Heart right ventricle (tissue), 16 donors: Measurements from ENCODE around the gene BRF1. TPM values are rescaled to one million over a fixed set of nuclear protein-coding genes. Genes with fewer than 3 reads are reported as not detected.

Source experiments
- ATAC-seq, 8 donors: fragments of 200-7000 bp; cut with Tn5 transposase; one replicate each; pipeline ENCODE4 v1.9.1; 2020; ENCODE audit warnings: mild to moderate bottlenecking in 8 of 8, moderate library complexity in 8 of 8, moderate number of reproducible peaks in 1 of 8
- DNase-seq, 2 donors: peaks; one replicate each; pipeline ENCODE4 v3.0.0-alpha.2; 2020
- H3K27ac ChIP-seq, 10 donors: fragments of 200-600 bp; sonication (generic) in 2 of 10; one replicate each; pipeline versions ENCODE4 v1.5.0 to v1.8.0; 2020 to 2022; ENCODE audit warnings: mild to moderate bottlenecking in 3 of 10
- H3K27me3 ChIP-seq, 7 donors: fragments of 200-600 bp; one replicate each; pipeline ENCODE4 v1.8.0; 2021 to 2022; ENCODE audit warnings: mild to moderate bottlenecking in 2 of 7
- H3K36me3 ChIP-seq, 9 donors: fragments of 200-600 bp; sonication (generic) in 1 of 9; one replicate each; pipeline versions ENCODE4 v1.5.0 to v1.8.0; 2020 to 2022; ENCODE audit warnings: mild to moderate bottlenecking in 2 of 9
- H3K4me1 ChIP-seq, 9 donors: fragments of 200-600 bp; sonication (generic) in 1 of 9; one replicate each; pipeline versions ENCODE4 v1.5.0 to v1.8.0; 2020 to 2022; ENCODE audit warnings: mild to moderate bottlenecking in 4 of 9
- H3K4me3 ChIP-seq, 10 donors: fragments of 200-600 bp; sonication (generic) in 2 of 10; one replicate each; pipeline versions ENCODE4 v1.5.0 to v1.8.0; 2020 to 2022; ENCODE audit warnings: mild to moderate bottlenecking in 7 of 10, moderate library complexity in 2 of 10
- H3K9me3 ChIP-seq, 11 donors: fragments of 200-600 bp in 10 of 11; sonication (generic) in 2 of 11; one replicate each; pipeline versions ENCODE4 v1.5.0 to v1.8.0; 2013 to 2022; ENCODE audit warnings: mild to moderate bottlenecking in 2 of 11, control low read depth in 1 of 11, moderate library complexity in 1 of 11
- WGBS, 2 donors: extraction: QIAGEN DNeasy Blood & Tissue Kit; methylation state at CpG; one replicate each; pipeline ENCODE4 v1.1.7; 2013; ENCODE audit warnings: inconsistent platforms in 1 of 2; 5-methylcytosine and 5-hydroxymethylcytosine counted together
- intact Hi-C, 10 donors: fragments of 100-400 bp; cut with DNase I; formaldehyde crosslinking; loops; one replicate each; pipeline versions ENCODE4 v1.11.1 to v1.14.2; 2022
- polyA plus RNA-seq, 2 donors: library from polyadenylated mRNA; stranded (reverse); fragments of 200-250 nt; gene quantifications; one replicate each; pipeline ENCODE4 v1.2.3, GENCODE V29; 2013
- total RNA-seq, 10 donors: library from RNA; stranded (reverse); fragmentation: NEBNext Ultra II Directional in 3 of 10; extraction: Animal tissue kit (Norgen Biotek cat#: 25700) in 3 of 10; gene quantifications; one replicate each; pipeline versions ENCODE4 v1.2.1 to v1.2.4, GENCODE V29; 2021 to 2023
- TF ChIP-seq, protein P1 (sequence below), 9 donors: fragments of 200-600 bp; sonication (generic) in 2 of 9; IDR thresholded peaks; one replicate each; pipeline versions ENCODE4 v1.5.0 to v1.8.0; 2021 to 2022; ENCODE audit warnings: antibody characterized with exemption in 9 of 9, mild to moderate bottlenecking in 5 of 9, moderate library complexity in 1 of 9
- donor health status: Arrhythmogenic right ventricular cardiomyopathy.
- donor health status: ischemic (EF 13 %, LVEDD 7.1; RV severe dilation, severe dysfunction).
- donor health status: healthy with polysubstance abuse.
- donor health status: DM: no; HTN: yes; CAD: no.
- donor health status: DM: no; HTN: no; CAD: no.
- donor health status: ischemic (EF 25% LVEDD 6.9; RV normal size, moderate dysfunction).
- donor health status: ischemic (EF 25% LVEDD 5.7; RV mildly dilated, moderate dysfunction).
- donor health status: healthy.
- donor health status: DM: yes; HTN: yes; CAD: no.
- donor health status: Ischemic cardiomyopathy.
- donor health status: ischemic (EF 35%, LVEDD 5.7; RV mildly dilated, moderate dysfunction).
- donor health status: nonischemic (EF 11% LVEDD 7.7; RV severe dilation, severe dysfunction).
- donor health status: DM: yes; HTN: yes; CAD: no.
- donor health status: PGD.
- donor health status: ischemic (EF 29% LVEDD 5.4; RV normal size, mild dysfunction).
- donor health status: nonischemic (EF 23%, LVEDD 6.1; RV moderate dilation, normal function).

Gene BRF1
- total and polyA plus RNA-seq, 12 donors, result 12.7 to 30.8 (median 16.2) TPM

DNA sequence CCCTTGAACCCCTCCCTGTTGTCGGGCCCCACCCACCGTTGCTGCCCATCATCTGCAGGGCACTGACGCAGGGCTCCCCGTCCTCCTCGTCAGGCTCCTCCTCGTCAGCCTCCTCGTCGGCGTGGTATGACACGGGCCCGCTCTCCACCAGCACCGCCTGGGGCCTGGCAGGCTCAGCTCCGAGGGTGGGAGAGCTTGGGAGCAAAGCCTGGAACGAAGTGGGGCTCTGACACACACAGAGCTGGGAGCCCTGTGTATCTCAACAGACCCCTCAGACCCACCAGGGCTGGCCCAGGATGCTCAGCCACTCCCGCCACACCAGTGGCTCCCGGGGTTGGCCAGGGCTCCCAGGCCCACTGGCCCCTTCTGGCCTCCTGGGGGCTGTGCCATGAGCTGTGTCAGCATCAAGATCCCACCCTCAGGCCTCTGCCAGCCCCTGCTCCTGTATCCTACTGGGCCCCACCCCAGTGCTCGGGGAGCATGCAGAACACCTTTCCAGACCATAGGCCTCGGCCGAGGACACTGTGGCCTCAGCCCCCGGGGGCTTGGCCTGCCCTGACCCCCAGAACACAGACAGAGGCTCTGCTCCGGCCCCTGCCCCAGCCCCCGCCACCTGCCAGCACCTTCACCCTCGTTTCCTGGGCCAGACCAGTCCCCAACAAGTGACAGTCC is 89.6 kb downstream of the BRF1 start:
- peaks cover 0 to 50% (median 7%) of the 10 kb centered on the region in 9 donors for H3K36me3 ChIP-seq
- intact Hi-C loops, result loop anchor here in 1 of 10 donors (10.0 kb wide), 1 partner anchor 54 kb away; no protein-coding TSS in a partner anchor

GRCh38 chr14:105210266-105211025 is 90.4 kb downstream of the BRF1 start:
- intact Hi-C loops, result loop anchor here in 1 of 10 donors (10.0 kb wide), 1 partner anchor 54 kb away; no protein-coding TSS in a partner anchor
- H3K27me3 ChIP-seq, result no peaks in the 10 kb centered on the region
- no peak overlapping the region for H3K27ac ChIP-seq
- TF ChIP-seq, protein P1, sequence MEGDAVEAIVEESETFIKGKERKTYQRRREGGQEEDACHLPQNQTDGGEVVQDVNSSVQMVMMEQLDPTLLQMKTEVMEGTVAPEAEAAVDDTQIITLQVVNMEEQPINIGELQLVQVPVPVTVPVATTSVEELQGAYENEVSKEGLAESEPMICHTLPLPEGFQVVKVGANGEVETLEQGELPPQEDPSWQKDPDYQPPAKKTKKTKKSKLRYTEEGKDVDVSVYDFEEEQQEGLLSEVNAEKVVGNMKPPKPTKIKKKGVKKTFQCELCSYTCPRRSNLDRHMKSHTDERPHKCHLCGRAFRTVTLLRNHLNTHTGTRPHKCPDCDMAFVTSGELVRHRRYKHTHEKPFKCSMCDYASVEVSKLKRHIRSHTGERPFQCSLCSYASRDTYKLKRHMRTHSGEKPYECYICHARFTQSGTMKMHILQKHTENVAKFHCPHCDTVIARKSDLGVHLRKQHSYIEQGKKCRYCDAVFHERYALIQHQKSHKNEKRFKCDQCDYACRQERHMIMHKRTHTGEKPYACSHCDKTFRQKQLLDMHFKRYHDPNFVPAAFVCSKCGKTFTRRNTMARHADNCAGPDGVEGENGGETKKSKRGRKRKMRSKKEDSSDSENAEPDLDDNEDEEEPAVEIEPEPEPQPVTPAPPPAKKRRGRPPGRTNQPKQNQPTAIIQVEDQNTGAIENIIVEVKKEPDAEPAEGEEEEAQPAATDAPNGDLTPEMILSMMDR (IDR thresholded peaks at IDR 0.05), result no peak
- H3K4me1 ChIP-seq, result peaks cover 8 to 22% (median 18%) of the 10 kb centered on the region in 9 donors
- DNase-seq (peak in 1 of 2 donors; percentile 9), ATAC-seq (no peak)
- 91 to 94% methylated on average over 30 of the region's 30 CpGs for WGBS, 2 donors
- no peaks in the 10 kb centered on the region for H3K9me3 ChIP-seq
- no peak overlapping the region for H3K4me3 ChIP-seq
- peaks cover 0 to 50% (median 7%) of the 10 kb centered on the region in 9 donors for H3K36me3 ChIP-seq

More for the DNA sequence above, 89.6 kb downstream of the BRF1 start:
- Histone ChIP-seq H3K4me3 (no peak overlapping the region), H3K4me1 (peaks cover 5 to 15% (median 10%) of the 10 kb centered on the region in 9 donors), H3K27me3 (no peaks in the 10 kb centered on the region), H3K27ac (no peak overlapping the region), H3K9me3 (no peaks in the 10 kb centered on the region)
- DNase-seq (peak in 1 of 2 donors; percentile 12), ATAC-seq (no peak)
- 94 to 95% methylated on average over 23 of the region's 23 CpGs for WGBS, 2 donors
- TF ChIP-seq, protein P1 (IDR thresholded peaks at IDR 0.05), result no peak

DNA sequence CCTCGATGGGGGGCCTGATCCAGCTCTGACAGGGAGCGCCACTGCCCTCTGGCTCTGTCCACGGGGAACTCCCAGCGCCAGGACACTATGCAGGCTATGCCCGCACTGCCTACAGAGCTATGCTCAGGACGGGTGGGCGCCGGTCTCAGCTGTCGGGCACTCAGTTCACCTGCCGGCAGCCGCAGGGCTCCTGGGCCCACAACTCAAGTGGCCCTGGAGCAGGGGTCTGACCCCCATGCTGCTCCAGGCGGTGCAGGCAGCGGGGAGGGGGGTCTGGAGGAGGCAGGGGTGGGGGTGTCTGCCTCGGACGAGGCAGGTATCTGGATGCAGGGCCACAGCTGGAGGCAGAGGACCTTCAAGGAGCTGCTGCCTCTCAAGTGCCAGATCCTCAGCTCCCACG is 91.2 kb downstream of the BRF1 start:
- WGBS, 2 donors, result 90 to 95% methylated on average over 15 to 16 of the region's 16 CpGs
- H3K4me1 ChIP-seq, result peaks cover 16 to 30% (median 26%) of the 10 kb centered on the region in 9 donors
- intact Hi-C loops, result loop anchor here in 2 of 10 donors (10.0 kb wide), 2 partner anchors 55 to 75 kb away; no protein-coding TSS in a partner anchor
- H3K4me3 ChIP-seq, result no peak overlapping the region
- H3K9me3 ChIP-seq, result no peaks in the 10 kb centered on the region
- DNase-seq, result peak in 1 of 2 donors; percentile 11
- no peak for ATAC-seq
- TF ChIP-seq, protein P1 (IDR thresholded peaks at IDR 0.05), result no peak
- H3K36me3 ChIP-seq, result peaks cover 0 to 50% (median 7%) of the 10 kb centered on the region in 9 donors
- H3K27me3 ChIP-seq, result no peaks in the 10 kb centered on the region
- no peak overlapping the region for H3K27ac ChIP-seq

GRCh38 chr14:105209091-105209490 is 91.7 kb downstream of the BRF1 start:
- intact Hi-C loops, result loop anchor here in 2 of 10 donors (10.0 kb wide), 1 partner anchor 76 kb away; no protein-coding TSS in a partner anchor
- Histone ChIP-seq H3K9me3 (no peaks in the 10 kb centered on the region), H3K27me3 (no peaks in the 10 kb centered on the region), H3K36me3 (peaks cover 0 to 50% (median 7%) of the 10 kb centered on the region in 9 donors), H3K4me1 (peaks cover 22 to 36% (median 30%) of the 10 kb centered on the region in 9 donors), H3K4me3 (no peak overlapping the region), H3K27ac (no peak overlapping the region)
- 93 to 96% methylated on average over 8 of the region's 8 CpGs for WGBS, 2 donors
- ATAC-seq (no peak), DNase-seq (no peak)
- TF ChIP-seq, protein P1 (IDR thresholded peaks at IDR 0.05), result no peak
